NCI-H2081 treated with DMSO at 0.1 percent for 48 hours (cell line): ENCODE results near the gene AMPD1.

ENCODE experiments used
- DNase-seq: peaks from one replicate; lab custom pipeline; 2025; lab: John Stamatoyannopoulos, UW

The AMPD1 gene

GRCh38 chr1:114700036-114700600 is 4.8 kb upstream of the AMPD1 start:
- no peak for DNase-seq

- DNase-seq = no peak
Measured at GRCh38 chr1:114696810-114697209, 1.5 kb upstream of the AMPD1 start.

GRCh38 chr1:114694540-114695310 is 621 bp downstream of the AMPD1 start:
- no peak for DNase-seq

GRCh38 chr1:114692947-114693346 is 2.4 kb downstream of the AMPD1 start:
- DNase-seq = no peak

- DNase-seq = no peak
Measured at GRCh38 chr1:114691061-114691460, 4.3 kb downstream of the AMPD1 start.

- DNase-seq = no peak
Measured at GRCh38 chr1:114690148-114690547, 5.2 kb downstream of the AMPD1 start.

GRCh38 chr1:114688526-114688925 is 6.8 kb downstream of the AMPD1 start:
- DNase-seq = no peak

GRCh38 chr1:114685851-114686250 is 9.5 kb downstream of the AMPD1 start:
- no peak for DNase-seq

GRCh38 chr1:114677691-114678090 is 17.7 kb downstream of the AMPD1 start:
- no peak for DNase-seq

- no peak for DNase-seq
Measured at GRCh38 chr1:114676115-114676514, 19.2 kb downstream of the AMPD1 start.

- DNase-seq = no peak
Measured at GRCh38 chr1:114671939-114672275, 23.4 kb downstream of the AMPD1 start.

- DNase-seq = no peak
Measured at GRCh38 chr1:114671011-114671938, 24.1 kb downstream of the AMPD1 start.

- no peak for DNase-seq
Measured at GRCh38 chr1:114670083-114671010, 25.0 kb downstream of the AMPD1 start.

- no peak for DNase-seq
Measured at GRCh38 chr1:114669562-114670082, 25.7 kb downstream of the AMPD1 start, which contains the start of gene DENND2C. DENND2C (minus strand) TSS chr1:114670049; CDS start chr1:114625984, 44,065 bp downstream.

GRCh38 chr1:114668784-114669561 is 26.4 kb downstream of the AMPD1 start:
- DNase-seq = no peak

- DNase-seq = no peak
Measured at GRCh38 chr1:114668373-114668772, 27.0 kb downstream of the AMPD1 start.

- DNase-seq = no peak
Measured at GRCh38 chr1:114666954-114667353, 28.4 kb downstream of the AMPD1 start.

- no peak for DNase-seq
Measured at GRCh38 chr1:114660238-114660637, 35.1 kb downstream of the AMPD1 start.

GRCh38 chr1:114651893-114652292 is 43.5 kb downstream of the AMPD1 start:
- no peak for DNase-seq

GRCh38 chr1:114648503-114648902 is 46.8 kb downstream of the AMPD1 start:
- DNase-seq = no peak

- no peak for DNase-seq
Measured at GRCh38 chr1:114641377-114641776, 54.0 kb downstream of the AMPD1 start.
